B cell (primary cell): ENCODE results near the gene AIG1. TPM values are rescaled to one million over a fixed set of nuclear protein-coding genes. Genes with fewer than 3 reads are reported as not detected.

Experiments used
- ATAC-seq: fragments of 200-7000 bp; cut with Tn5 transposase; one replicate; pipeline ENCODE4 v1.10.0; 2021; ENCODE audit warnings: low read depth, mild to moderate bottlenecking, moderate number of reproducible peaks, moderate library complexity
- CTCF ChIA-PET: fragments of 350-600 bp; sonication (Branson Sonifier 250); formaldehyde crosslinking; loops from one replicate; lab custom pipeline; 2021; ENCODE audit warnings: antibody characterized with exemption, inconsistent platforms; lab: Charles Lee
- POLR2A ChIA-PET: fragments of 350-600 bp; sonication (Branson Sonifier 250); formaldehyde crosslinking; loops from one replicate; lab custom pipeline; 2021; ENCODE audit warnings: antibody characterized with exemption; lab: Charles Lee
- DNase-seq: peaks from one replicate; pipeline ENCODE4 v3.0.0; 2013
- H2AFZ ChIP-seq: 2 replicates; pipeline ENCODE4 v1.6.1; 2012; ENCODE audit warnings: mild to moderate bottlenecking, low read depth, low read length; ENCODE audit not compliant: insufficient read depth, poor library complexity, severe bottlenecking
- H3K27ac ChIP-seq, 2 donors: 1 replicate in 1 of 2; 2 replicates in 1 of 2; pipeline ENCODE4 v1.5.1; 2012 to 2013; ENCODE audit warnings: low read length in 2 of 2, mild to moderate bottlenecking in 2 of 2, moderate library complexity in 1 of 2
- H3K27me3 ChIP-seq, 4 experiments: fragments of 200-600 bp in 1 of 4; sonication (generic) in 1 of 4; replicated peaks in 1 of 4; 1 replicate in 2 of 4; 2 replicates in 2 of 4; pipeline versions ENCODE4 v1.6.1 to v1.7.0; 2013 to 2016; ENCODE audit warnings: low read length in 3 of 4, mild to moderate bottlenecking in 2 of 4, mixed read lengths in 1 of 4, moderate library complexity in 1 of 4; ENCODE audit not compliant: insufficient read depth in 4 of 4, control insufficient read depth in 3 of 4; ENCODE audit errors: control extremely low read depth in 1 of 4
- H3K36me3 ChIP-seq, 2 experiments: replicated peaks in 1 of 2; 1 replicate in 1 of 2; 2 replicates in 1 of 2; pipeline versions ENCODE4 v1.6.1 to v1.7.1; 2013; ENCODE audit warnings: low read length in 1 of 2; ENCODE audit not compliant: insufficient read depth in 2 of 2, control insufficient read depth in 1 of 2; ENCODE audit errors: control extremely low read depth in 1 of 2, extremely low read depth in 1 of 2
- H3K4me1 ChIP-seq, 2 donors: fragments of 200-600 bp in 1 of 2; sonication (generic) in 1 of 2; 1 replicate in 1 of 2; 2 replicates in 1 of 2; pipeline versions ENCODE4 v1.5.1 to v1.6.1; 2013 to 2017; ENCODE audit warnings: low read length in 2 of 2; ENCODE audit not compliant: control insufficient read depth in 2 of 2, insufficient read depth in 2 of 2
- H3K4me2 ChIP-seq: replicated peaks from 2 replicates; pipeline ENCODE3; 2012; ENCODE audit warnings: mild to moderate bottlenecking, low read depth, low read length; ENCODE audit not compliant: poor library complexity, severe bottlenecking
- H3K4me3 ChIP-seq, 5 experiments: fragments of 200-600 bp in 1 of 5; sonication (generic) in 1 of 5; 1 replicate in 3 of 5; 2 replicates in 2 of 5; pipeline versions ENCODE4 v1.5.1 to v1.7.0; 2011 to 2016; ENCODE audit warnings: low read length in 4 of 5, mild to moderate bottlenecking in 4 of 5, low read depth in 2 of 5, control low read depth in 1 of 5, moderate library complexity in 1 of 5; ENCODE audit not compliant: insufficient read depth in 1 of 5; ENCODE audit errors: control extremely low read depth in 1 of 5, extremely low read depth in 1 of 5
- H3K79me2 ChIP-seq: fragments of 200-600 bp; sonication (generic); one replicate; pipeline ENCODE4 v1.6.0; 2016; ENCODE audit warnings: low read length; ENCODE audit not compliant: control insufficient read depth, insufficient read depth
- H3K9ac ChIP-seq: fragments of 200-600 bp; sonication (generic); 2 replicates; pipeline ENCODE4 v1.6.1; 2017; ENCODE audit warnings: mild to moderate bottlenecking, low read length, moderate library complexity
- H3K9me3 ChIP-seq, 3 donors: one replicate each; pipeline versions ENCODE4 v1.6.1 to v1.7.1; 2013; ENCODE audit warnings: low read length in 2 of 3; ENCODE audit not compliant: control insufficient read depth in 2 of 3, insufficient read depth in 1 of 3; ENCODE audit errors: control extremely low read depth in 1 of 3
- H4K20me1 ChIP-seq: 2 replicates; pipeline ENCODE4 v1.6.0; 2012; ENCODE audit warnings: mild to moderate bottlenecking, low read length; ENCODE audit not compliant: insufficient read depth, control insufficient read depth, poor library complexity, severe bottlenecking
- H3K27ac Mint-ChIP-seq: one replicate; pipeline ENCODE4 v1.8.0; 2021; ENCODE audit warnings: mixed read lengths
- H3K27me3 Mint-ChIP-seq: one replicate; pipeline ENCODE4 v1.8.0; 2021; ENCODE audit warnings: mixed read lengths
- H3K4me1 Mint-ChIP-seq: one replicate; pipeline ENCODE4 v1.8.0; 2021; ENCODE audit warnings: mixed read lengths
- H3K4me3 Mint-ChIP-seq: one replicate; pipeline ENCODE4 v1.8.0; 2021; ENCODE audit warnings: mixed read lengths
- H3K9me3 Mint-ChIP-seq: one replicate; pipeline ENCODE4 v1.8.0; 2022; ENCODE audit warnings: mixed read lengths; ENCODE audit not compliant: insufficient read depth
- CTCF ChIP-seq: fragments of 200-600 bp; IDR thresholded peaks from one replicate; pipeline ENCODE4 v1.8.0; 2022; ENCODE audit warnings: antibody characterized with exemption, mild to moderate bottlenecking
- EZH2 ChIP-seq: IDR thresholded peaks from 2 replicates; pipeline ENCODE4 v1.6.1; 2012; ENCODE audit warnings: borderline replicate concordance, low read depth, mild to moderate bottlenecking, moderate library complexity, low read length; ENCODE audit not compliant: insufficient read depth, poor library complexity, severe bottlenecking
- WGBS: methylation state at CpG from one replicate; pipeline ENCODE4 v1.1.5; 2013; ENCODE audit warnings: missing lambda C conversion rate; ENCODE audit not compliant: insufficient coverage; 5-methylcytosine and 5-hydroxymethylcytosine counted together
- intact Hi-C: fragments of 100-400 bp; cut with micrococcal nuclease; formaldehyde crosslinking; loops from one replicate; pipeline ENCODE4 v1.10.0; 2022
- polyA plus RNA-seq: library from polyadenylated mRNA; depleted of rRNA; stranded (reverse); fragments of >200 nt; gene quantifications from 2 replicates; pipeline ENCODE4 v1.2.3, GENCODE V29; 2012
- total RNA-seq, 2 donors: library from RNA; stranded (reverse); fragments of 120-200 nt in 1 of 2; gene quantifications; 1 replicate in 1 of 2; 2 replicates in 1 of 2; pipeline versions ENCODE4 v1.2.3 to v1.2.4, GENCODE V29; 2013 to 2022

AIG1 gene
- total and polyA plus RNA-seq, 2 donors (not counting 1 experiment from before 2014, with no cell fraction given), result 7.0 to 9.0 TPM

GRCh38 chr6:143346004-143346403, 285.3 kb downstream of the AIG1 start:
- H3K4me3 Mint-ChIP-seq, result no peak overlapping the region

GRCh38 chr6:143348531-143348930, 287.8 kb downstream of the AIG1 start:
- no peak for DNase-seq
- no peak for ATAC-seq
- Mint-ChIP-seq H3K9me3 (peaks cover 2% of the 10 kb centered on the region), H3K27me3 (no peaks in the 10 kb centered on the region), H3K27ac (no peak overlapping the region), H3K4me3 (no peak overlapping the region), H3K4me1 (no peaks in the 10 kb centered on the region)
- no peak overlapping the region for H2AFZ ChIP-seq
- no peak for TF ChIP-seq CTCF
- TF ChIP-seq EZH2, result no peak
- H3K4me1 ChIP-seq, result no peaks in the 10 kb centered on the region
- H3K9ac ChIP-seq, result no peak overlapping the region
- no peak overlapping the region for H3K4me2 ChIP-seq
- ChIA-PET POLR2A (no interaction called here), CTCF (interaction anchor here (0.9 kb wide), 1 partner anchor 11 kb away, joined by 3 read pairs; no protein-coding TSS in a partner anchor)
- H3K27me3 ChIP-seq, result no peaks in the 10 kb centered on the region
- H3K4me3 ChIP-seq, result no peak overlapping the region
- peaks cover 0 to 4% (median 0%) of the 10 kb centered on the region in 3 donors for H3K9me3 ChIP-seq
- H3K27ac ChIP-seq, result no peak overlapping the region
- no CpG with 5 or more reads among the region's 1 CpG for WGBS
- intact Hi-C loops, result no loop called here
- H4K20me1 ChIP-seq, result no peaks in the 10 kb centered on the region
- no peaks in the 10 kb centered on the region for H3K79me2 ChIP-seq
- no peaks in the 10 kb centered on the region for H3K36me3 ChIP-seq

More at GRCh38 chr6:143346004-143346403, 285.3 kb downstream of the AIG1 start:
- no peaks in the 10 kb centered on the region for H3K9me3 ChIP-seq
- H3K4me2 ChIP-seq, result no peak overlapping the region
- H2AFZ ChIP-seq, result no peak overlapping the region
- ATAC-seq (no peak), DNase-seq (no peak)
- no peaks in the 10 kb centered on the region for H3K27me3 ChIP-seq
- H4K20me1 ChIP-seq, result no peaks in the 10 kb centered on the region
- TF ChIP-seq EZH2, result no peak
- TF ChIP-seq CTCF, result no peak
- CTCF ChIA-PET, result no interaction called here
- POLR2A ChIA-PET, result no interaction called here
- no peaks in the 10 kb centered on the region for H3K36me3 ChIP-seq
- intact Hi-C loops, result no loop called here
- no peaks in the 10 kb centered on the region for H3K79me2 ChIP-seq
- no peaks in the 10 kb centered on the region for H3K4me1 ChIP-seq
- Mint-ChIP-seq H3K4me1 (no peaks in the 10 kb centered on the region), H3K27me3 (no peaks in the 10 kb centered on the region), H3K9me3 (no peaks in the 10 kb centered on the region), H3K27ac (no peak overlapping the region)
- no peak overlapping the region for H3K4me3 ChIP-seq
- H3K9ac ChIP-seq, result no peak overlapping the region
- H3K27ac ChIP-seq, result no peak overlapping the region
